GM12878 (cell line): ENCODE results near the gene WFS1. TPM values are rescaled to one million over a fixed set of nuclear protein-coding genes. Genes with fewer than 3 reads are reported as not detected.

Source experiments
- EGR1 ChIP-seq, 2 experiments: IDR thresholded peaks; 1 replicate in 1 of 2; 2 replicates in 1 of 2; pipeline ENCODE4 v1.6.1; 2011 to 2012; ENCODE audit warnings: low read depth in 2 of 2, low read length in 2 of 2, borderline replicate concordance in 1 of 2, mild to moderate bottlenecking in 1 of 2, moderate library complexity in 1 of 2
- PKNOX1 ChIP-seq: fragments of 450-650 bp; IDR thresholded peaks from 2 replicates; pipeline ENCODE4 v1.6.1; 2016; ENCODE audit warnings: mild to moderate bottlenecking
- ZNF687 ChIP-seq: fragments of 450-650 bp; IDR thresholded peaks from 2 replicates; pipeline ENCODE4 v1.6.1; 2017; ENCODE audit warnings: mild to moderate bottlenecking, moderate library complexity
- ZSCAN29 ChIP-seq: fragments of 450-650 bp; IDR thresholded peaks from 2 replicates; pipeline ENCODE4 v1.6.1; 2017; ENCODE audit warnings: mild to moderate bottlenecking, moderate library complexity
- polyA plus RNA-seq, 11 experiments: library from polyadenylated mRNA; depleted of rRNA in 4 of 11; unstranded in 6 of 11; stranded (reverse) in 5 of 11; fragments of >200 nt; fragmentation: Nextera tagmentation in 4 of 11; fragmentation: Illumina TruSeq in 1 of 11; extraction: Ambion mirVana in 4 of 11; extraction: Trizol in 1 of 11; gene quantifications; 1 replicate in 1 of 11; 2 replicates in 10 of 11; pipeline versions ENCODE4 v1.2.1 to v1.2.3, GENCODE V29; 2011 to 2016; ENCODE audit warnings: inconsistent platforms in 2 of 11, missing spikeins in 2 of 11, low read depth in 1 of 11
- total RNA-seq, 4 experiments: library from RNA; depleted of rRNA in 3 of 4; stranded (reverse); fragments of >200 nt in 3 of 4; fragmentation: Illumina TruSeq in 1 of 4; extraction: Trizol in 1 of 4; gene quantifications; 2 replicates each; pipeline versions ENCODE4 v1.2.1 to v1.2.3, GENCODE V29; 2013 to 2021
- TF ChIP-seq, protein P1 (sequence below): fragments of 450-650 bp; formaldehyde crosslinking; IDR thresholded peaks from 2 replicates; pipeline ENCODE4 v1.5.0; 2022; ENCODE audit warnings: mild to moderate bottlenecking, missing genetic modification characterization

WFS1 gene
- total and polyA plus RNA-seq, 10 of the 15 experiments (the other 5 are each of a cell fraction or from before 2014, with no cell fraction given), result 0.31 to 4.7 (median 2.0) TPM

DNA sequence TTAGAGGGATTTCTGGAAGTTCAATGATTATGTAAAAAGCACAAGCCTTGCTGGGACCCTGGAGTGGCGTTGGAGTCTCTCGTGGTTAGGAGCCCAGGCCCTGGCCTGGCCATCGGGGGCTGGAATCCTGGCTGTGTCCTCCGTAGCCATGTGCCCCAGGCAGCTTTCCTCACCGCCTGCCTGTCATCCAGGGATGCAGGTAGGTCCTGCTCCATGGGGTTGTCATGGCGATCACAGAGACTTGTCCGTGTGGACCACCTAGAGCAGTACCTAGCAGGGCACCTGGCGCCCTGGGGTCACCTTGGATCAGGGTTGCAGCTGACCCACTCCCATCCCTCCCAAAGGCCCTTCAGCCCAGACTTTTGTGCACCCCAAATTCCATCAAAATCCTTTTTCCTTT is 30.2 kb upstream of the WFS1 start (continued):
- TF ChIP-seq, protein P1, sequence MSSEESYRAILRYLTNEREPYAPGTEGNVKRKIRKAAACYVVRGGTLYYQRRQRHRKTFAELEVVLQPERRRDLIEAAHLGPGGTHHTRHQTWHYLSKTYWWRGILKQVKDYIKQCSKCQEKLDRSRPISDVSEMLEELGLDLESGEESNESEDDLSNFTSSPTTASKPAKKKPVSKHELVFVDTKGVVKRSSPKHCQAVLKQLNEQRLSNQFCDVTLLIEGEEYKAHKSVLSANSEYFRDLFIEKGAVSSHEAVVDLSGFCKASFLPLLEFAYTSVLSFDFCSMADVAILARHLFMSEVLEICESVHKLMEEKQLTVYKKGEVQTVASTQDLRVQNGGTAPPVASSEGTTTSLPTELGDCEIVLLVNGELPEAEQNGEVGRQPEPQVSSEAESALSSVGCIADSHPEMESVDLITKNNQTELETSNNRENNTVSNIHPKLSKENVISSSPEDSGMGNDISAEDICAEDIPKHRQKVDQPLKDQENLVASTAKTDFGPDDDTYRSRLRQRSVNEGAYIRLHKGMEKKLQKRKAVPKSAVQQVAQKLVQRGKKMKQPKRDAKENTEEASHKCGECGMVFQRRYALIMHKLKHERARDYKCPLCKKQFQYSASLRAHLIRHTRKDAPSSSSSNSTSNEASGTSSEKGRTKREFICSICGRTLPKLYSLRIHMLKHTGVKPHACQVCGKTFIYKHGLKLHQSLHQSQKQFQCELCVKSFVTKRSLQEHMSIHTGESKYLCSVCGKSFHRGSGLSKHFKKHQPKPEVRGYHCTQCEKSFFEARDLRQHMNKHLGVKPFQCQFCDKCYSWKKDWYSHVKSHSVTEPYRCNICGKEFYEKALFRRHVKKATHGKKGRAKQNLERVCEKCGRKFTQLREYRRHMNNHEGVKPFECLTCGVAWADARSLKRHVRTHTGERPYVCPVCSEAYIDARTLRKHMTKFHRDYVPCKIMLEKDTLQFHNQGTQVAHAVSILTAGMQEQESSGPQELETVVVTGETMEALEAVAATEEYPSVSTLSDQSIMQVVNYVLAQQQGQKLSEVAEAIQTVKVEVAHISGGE, result no peak
- TF ChIP-seq ZSCAN29, result no peak
- no peak for TF ChIP-seq EGR1 (IDR thresholded peaks at IDR 0.05; ENCODE audit: borderline replicate concordance in 1 of 2, low read depth in 2 of 2, low read length in 2 of 2)
- TF ChIP-seq ZNF687, result no peak
- no peak for TF ChIP-seq PKNOX1
